ENCODE results near the gene GMPR.
A peak's percentile ranks its signal among the peaks of the same experiment; 100 is the strongest.

GMPR gene

GRCh38 chr6:16206595-16207037 lies 31.8 kb upstream of the GMPR start:
- Histone ChIP-seq H3K4me3 (ENCODE audit: low read depth, low read length) (no peak overlapping the region), H3K27me3 (replicated peaks) (no peaks in the 10 kb centered on the region), H3K27ac (peak overlapping the region; percentile 52), H3K36me3 (replicated peaks) (no peaks in the 10 kb centered on the region)
- peak; percentile 90 for DNase-seq
- peak; percentile 88 for TF ChIP-seq CTCF (IDR thresholded peaks at IDR 0.05; ENCODE audit: low read depth, low read length, missing control alignments)
- in situ Hi-C loops (cut with HindIII; ENCODE audit: low pct_ligation_motif_present, low sequenced_read_pairs) = no loop called here

GRCh38 chr6:16208989-16209388 lies 29.4 kb upstream of the GMPR start:
- TF ChIP-seq CTCF (IDR thresholded peaks at IDR 0.05; ENCODE audit: low read depth, low read length, missing control alignments) = no peak
- H3K36me3 ChIP-seq (replicated peaks) = no peaks in the 10 kb centered on the region
- in situ Hi-C loops (cut with HindIII; ENCODE audit: low pct_ligation_motif_present, low sequenced_read_pairs) = no loop called here
- H3K27me3 ChIP-seq (replicated peaks) = no peaks in the 10 kb centered on the region
- no peak overlapping the region for H3K27ac ChIP-seq
- H3K4me3 ChIP-seq (ENCODE audit: low read depth, low read length) = no peak overlapping the region
- DNase-seq = no peak

DNA sequence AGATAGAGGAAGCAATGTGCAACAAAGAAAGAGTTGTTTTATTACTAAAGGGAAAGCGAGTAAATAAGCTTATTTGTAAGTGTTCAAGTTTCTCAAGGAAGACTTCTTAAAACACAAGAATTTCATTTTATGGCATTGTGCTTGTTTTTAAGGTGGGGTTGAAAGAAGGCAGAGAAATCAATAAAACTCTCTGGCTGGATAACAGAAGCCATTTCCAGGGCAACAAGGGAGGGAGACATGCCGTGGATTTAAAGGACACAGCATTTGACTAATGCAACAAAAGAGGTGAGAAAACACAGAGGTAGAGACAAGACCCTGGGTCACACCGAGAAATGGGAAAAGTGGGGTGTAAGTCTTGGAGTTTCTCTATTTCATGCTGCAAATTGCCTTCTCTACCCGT lies 28.8 kb upstream of the GMPR start:
- TF ChIP-seq CTCF (IDR thresholded peaks at IDR 0.05; ENCODE audit: low read depth, low read length, missing control alignments) = no peak
- H3K27ac ChIP-seq = no peak overlapping the region
- H3K36me3 ChIP-seq (replicated peaks) = no peaks in the 10 kb centered on the region
- no peak for DNase-seq
- in situ Hi-C loops (cut with HindIII; ENCODE audit: low pct_ligation_motif_present, low sequenced_read_pairs) = no loop called here
- no peak overlapping the region for H3K4me3 ChIP-seq (ENCODE audit: low read depth, low read length)
- no peaks in the 10 kb centered on the region for H3K27me3 ChIP-seq (replicated peaks)

GRCh38 chr6:16212276-16212675 lies 26.1 kb upstream of the GMPR start:
- no peak for DNase-seq
- in situ Hi-C loops (cut with HindIII; ENCODE audit: low pct_ligation_motif_present, low sequenced_read_pairs) = no loop called here
- Histone ChIP-seq H3K36me3 (replicated peaks) (no peaks in the 10 kb centered on the region), H3K27ac (no peak overlapping the region), H3K27me3 (replicated peaks) (no peaks in the 10 kb centered on the region), H3K4me3 (ENCODE audit: low read depth, low read length) (no peak overlapping the region)
- TF ChIP-seq CTCF (IDR thresholded peaks at IDR 0.05; ENCODE audit: low read depth, low read length, missing control alignments) = no peak

DNA sequence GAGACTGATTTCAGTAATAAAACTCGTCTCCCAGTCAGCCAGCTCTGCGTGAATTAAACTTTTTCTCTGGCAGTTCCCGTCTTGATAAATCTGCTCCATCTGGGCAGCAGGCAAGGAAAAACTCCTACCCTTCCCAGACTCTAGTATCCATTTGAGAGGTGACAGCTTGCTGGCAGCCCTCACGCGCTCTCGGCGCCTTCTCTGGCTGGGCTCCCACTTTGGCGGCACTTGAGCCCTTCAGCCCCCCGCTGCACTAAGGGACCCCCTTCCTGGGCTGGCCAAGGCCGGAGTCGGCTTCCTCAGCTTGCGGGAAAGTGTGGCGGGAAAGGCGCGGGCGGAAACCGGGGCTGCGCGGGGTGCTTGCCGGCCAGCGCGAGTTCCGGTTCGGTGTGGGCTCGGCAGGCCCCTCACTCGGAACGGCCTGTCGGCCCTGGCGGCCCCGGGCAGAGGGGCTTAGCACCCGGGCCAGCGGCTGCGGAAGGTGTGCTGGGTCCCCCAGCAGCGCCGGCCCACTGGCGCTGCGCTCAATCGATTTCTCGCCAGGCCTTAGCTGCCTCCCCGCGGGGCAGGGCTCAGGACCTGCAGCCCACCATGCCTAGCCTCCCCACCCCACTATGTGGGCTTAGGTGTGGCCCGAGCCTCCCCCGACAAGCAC lies 21.8 kb upstream of the GMPR start:
- no peak overlapping the region for H3K27ac ChIP-seq
- no peaks in the 10 kb centered on the region for H3K36me3 ChIP-seq (replicated peaks)
- TF ChIP-seq CTCF (IDR thresholded peaks at IDR 0.05; ENCODE audit: low read depth, low read length, missing control alignments) = no peak
- peak overlapping the region; percentile 17 for H3K4me3 ChIP-seq (ENCODE audit: low read depth, low read length)
- in situ Hi-C loops (cut with HindIII; ENCODE audit: low pct_ligation_motif_present, low sequenced_read_pairs) = no loop called here
- DNase-seq = no peak
- no peaks in the 10 kb centered on the region for H3K27me3 ChIP-seq (replicated peaks)

GRCh38 chr6:16217156-16217721 lies 21.1 kb upstream of the GMPR start:
- H3K36me3 ChIP-seq (replicated peaks) = no peaks in the 10 kb centered on the region
- TF ChIP-seq CTCF (IDR thresholded peaks at IDR 0.05; ENCODE audit: low read depth, low read length, missing control alignments) = no peak
- no peaks in the 10 kb centered on the region for H3K27me3 ChIP-seq (replicated peaks)
- no peak overlapping the region for H3K4me3 ChIP-seq (ENCODE audit: low read depth, low read length)
- in situ Hi-C loops (cut with HindIII; ENCODE audit: low pct_ligation_motif_present, low sequenced_read_pairs) = no loop called here
- H3K27ac ChIP-seq = no peak overlapping the region
- no peak for DNase-seq

Data from brain microvascular endothelial cell (primary cell).